OCI-LY1 (cell line): ENCODE results near the gene NSG1.

Experiments used
- H2AFZ ChIP-seq: fragments of 200-600 bp; sonication (generic), shearing (Covaris generic); 2 replicates; pipeline ENCODE4 v1.6.0; 2014; ENCODE audit warnings: antibody characterized with exemption, mild to moderate bottlenecking, low read length
- H3F3A ChIP-seq: fragments of 200-600 bp; sonication (generic), shearing (Covaris generic); 2 replicates; pipeline ENCODE4 v1.6.0; 2014; ENCODE audit warnings: mild to moderate bottlenecking, antibody characterized with exemption, low read length, moderate library complexity; ENCODE audit not compliant: insufficient read depth
- H3K27ac ChIP-seq: fragments of 200-600 bp; sonication (generic); 2 replicates; pipeline ENCODE4 v1.5.1; 2014; ENCODE audit warnings: low read length, mixed run types, mild to moderate bottlenecking, low read depth; ENCODE audit not compliant: poor library complexity, severe bottlenecking
- H3K27me3 ChIP-seq: fragments of 200-600 bp; sonication (generic); 2 replicates; pipeline ENCODE4 v1.6.0; 2014; ENCODE audit warnings: antibody characterized with exemption, mild to moderate bottlenecking, low read length, moderate library complexity; ENCODE audit not compliant: insufficient read depth
- H3K36me3 ChIP-seq: fragments of 200-600 bp; sonication (generic); 2 replicates; pipeline ENCODE4 v1.6.1; 2014; ENCODE audit warnings: mild to moderate bottlenecking, antibody characterized with exemption, low read length, moderate library complexity, mixed read lengths; ENCODE audit not compliant: insufficient read depth
- H3K4me1 ChIP-seq: fragments of 200-600 bp; sonication (generic); 2 replicates; pipeline ENCODE4 v1.5.1; 2014; ENCODE audit warnings: mild to moderate bottlenecking, low read length, moderate library complexity; ENCODE audit not compliant: insufficient read depth, severe bottlenecking
- H3K4me2 ChIP-seq: fragments of 200-600 bp; sonication (generic), shearing (Covaris generic); 2 replicates; pipeline ENCODE4 v1.6.1; 2014; ENCODE audit warnings: low read length
- H3K4me3 ChIP-seq: fragments of 200-600 bp; sonication (generic); 2 replicates; pipeline ENCODE4 v1.5.1; 2014; ENCODE audit warnings: low read length, low read depth, mild to moderate bottlenecking, mixed read lengths; ENCODE audit not compliant: poor library complexity, severe bottlenecking
- H3K79me2 ChIP-seq: fragments of 200-600 bp; shearing (Covaris generic); 2 replicates; pipeline ENCODE4 v1.6.1; 2016; ENCODE audit warnings: mixed run types, low read length, mixed read lengths; ENCODE audit not compliant: insufficient read depth
- H3K9ac ChIP-seq: fragments of 200-600 bp; sonication (generic), shearing (Covaris generic); 2 replicates; pipeline ENCODE4 v1.6.1; 2014; ENCODE audit warnings: mild to moderate bottlenecking, low read length, mixed read lengths
- H3K9me2 ChIP-seq: fragments of 200-600 bp; sonication (generic), shearing (Covaris generic); 2 replicates; pipeline ENCODE4 v1.6.1; 2014; ENCODE audit warnings: low read depth, mild to moderate bottlenecking, low read length, mixed read lengths
- H3K9me3 ChIP-seq: fragments of 200-600 bp; shearing (Covaris generic); 2 replicates; pipeline ENCODE4 v1.6.1; 2014; ENCODE audit warnings: low read length, mixed read lengths
- H4K20me1 ChIP-seq: fragments of 200-600 bp; sonication (generic), shearing (Covaris generic); 2 replicates; pipeline ENCODE4 v1.6.0; 2016; ENCODE audit warnings: mild to moderate bottlenecking, low read length; ENCODE audit not compliant: insufficient read depth
- EZH2 ChIP-seq: fragments of 200-600 bp; sonication (generic), shearing (Covaris generic); IDR thresholded peaks from 2 replicates; pipeline ENCODE4 v1.8.0; 2017; ENCODE audit warnings: borderline replicate concordance, mixed run types, mild to moderate bottlenecking, antibody characterized with exemption, low read length, moderate library complexity, mixed read lengths
- TF ChIP-seq, protein P1 (sequence below): fragments of 200-600 bp; sonication (generic), shearing (Covaris generic); IDR thresholded peaks from 2 replicates; pipeline ENCODE4 v1.5.1; 2017; ENCODE audit warnings: mild to moderate bottlenecking, antibody characterized with exemption, low read length, moderate library complexity, mixed read lengths

NSG1 gene

DNA sequence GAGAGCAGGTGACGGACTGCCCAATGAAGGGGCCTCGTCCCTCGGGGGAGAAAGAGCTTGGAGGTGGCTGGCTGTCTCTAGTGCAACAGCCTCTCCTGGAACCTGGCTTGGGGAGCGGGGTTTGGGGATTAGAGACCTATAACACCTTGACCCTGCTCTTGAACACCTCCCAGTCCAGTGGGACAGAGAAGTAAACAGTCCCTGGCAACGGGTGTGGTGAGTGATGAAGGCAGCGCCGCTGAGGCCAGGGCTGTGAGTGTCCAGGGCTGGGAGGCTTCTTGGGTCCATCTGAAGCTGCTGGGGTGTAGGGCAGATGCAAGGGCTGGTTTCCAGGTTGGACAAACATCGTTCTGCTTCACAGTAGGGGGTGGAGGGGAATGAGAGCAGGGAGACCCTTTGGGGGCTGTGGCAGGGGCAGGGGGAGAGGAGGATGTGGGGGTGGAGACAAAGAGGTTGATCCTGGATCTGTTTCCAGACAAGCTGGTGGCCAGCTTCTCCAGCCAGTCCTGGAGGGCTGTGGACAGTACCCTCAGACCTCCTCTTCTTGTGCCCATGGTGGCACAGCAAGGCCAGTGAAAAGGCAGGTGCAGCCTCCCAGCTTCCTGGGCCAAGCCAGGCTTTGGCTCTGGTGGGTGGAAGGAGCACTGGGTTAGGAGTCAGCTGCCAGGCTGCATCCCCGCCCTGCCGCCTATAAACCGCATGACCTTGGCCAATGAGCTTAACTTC lies 3.8 kb downstream of the NSG1 start:
- Histone ChIP-seq H3K4me1 (peaks cover 42% of the 10 kb centered on the region), H2AFZ (no peak overlapping the region), H3K9ac (no peak overlapping the region), H3K27ac (no peak overlapping the region), H3K36me3 (peaks cover 63% of the 10 kb centered on the region), H3K27me3 (no peaks in the 10 kb centered on the region), H3K79me2 (no peaks in the 10 kb centered on the region), H3K9me3 (no peaks in the 10 kb centered on the region), H3K4me2 (no peak overlapping the region), H4K20me1 (no peaks in the 10 kb centered on the region), H3K9me2 (no peaks in the 10 kb centered on the region), H3K4me3 (no peak overlapping the region), H3F3A (no peaks in the 10 kb centered on the region)
- TF ChIP-seq, protein P1, sequence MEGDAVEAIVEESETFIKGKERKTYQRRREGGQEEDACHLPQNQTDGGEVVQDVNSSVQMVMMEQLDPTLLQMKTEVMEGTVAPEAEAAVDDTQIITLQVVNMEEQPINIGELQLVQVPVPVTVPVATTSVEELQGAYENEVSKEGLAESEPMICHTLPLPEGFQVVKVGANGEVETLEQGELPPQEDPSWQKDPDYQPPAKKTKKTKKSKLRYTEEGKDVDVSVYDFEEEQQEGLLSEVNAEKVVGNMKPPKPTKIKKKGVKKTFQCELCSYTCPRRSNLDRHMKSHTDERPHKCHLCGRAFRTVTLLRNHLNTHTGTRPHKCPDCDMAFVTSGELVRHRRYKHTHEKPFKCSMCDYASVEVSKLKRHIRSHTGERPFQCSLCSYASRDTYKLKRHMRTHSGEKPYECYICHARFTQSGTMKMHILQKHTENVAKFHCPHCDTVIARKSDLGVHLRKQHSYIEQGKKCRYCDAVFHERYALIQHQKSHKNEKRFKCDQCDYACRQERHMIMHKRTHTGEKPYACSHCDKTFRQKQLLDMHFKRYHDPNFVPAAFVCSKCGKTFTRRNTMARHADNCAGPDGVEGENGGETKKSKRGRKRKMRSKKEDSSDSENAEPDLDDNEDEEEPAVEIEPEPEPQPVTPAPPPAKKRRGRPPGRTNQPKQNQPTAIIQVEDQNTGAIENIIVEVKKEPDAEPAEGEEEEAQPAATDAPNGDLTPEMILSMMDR: no peak
- TF ChIP-seq EZH2: no peak

DNA sequence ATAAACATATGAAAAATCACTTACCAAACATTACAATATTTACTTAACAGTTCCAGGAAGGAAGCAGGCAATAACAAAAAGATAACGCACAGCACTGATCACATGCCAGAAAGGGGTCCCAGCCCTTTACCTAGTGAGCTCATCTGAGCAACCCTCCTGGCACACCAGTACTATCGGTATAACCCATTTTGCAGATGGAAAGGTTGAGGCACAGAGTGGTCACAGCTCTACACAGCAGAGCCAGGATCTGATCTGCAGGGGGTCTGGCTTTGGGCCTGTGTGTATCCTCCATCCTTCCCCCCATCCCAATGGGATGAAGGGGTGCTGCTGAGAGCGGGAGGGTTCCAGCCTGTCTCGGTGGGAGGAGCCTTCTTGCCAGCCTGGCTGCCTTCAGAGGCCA lies 5.0 kb downstream of the NSG1 start:
- Histone ChIP-seq H3K27ac (no peak overlapping the region), H3K36me3 (peaks cover 69% of the 10 kb centered on the region), H3F3A (no peaks in the 10 kb centered on the region), H3K4me2 (no peak overlapping the region), H3K9me2 (no peaks in the 10 kb centered on the region), H3K27me3 (no peaks in the 10 kb centered on the region), H3K9me3 (no peaks in the 10 kb centered on the region), H3K9ac (no peak overlapping the region), H2AFZ (no peak overlapping the region), H3K79me2 (no peaks in the 10 kb centered on the region), H4K20me1 (no peaks in the 10 kb centered on the region), H3K4me1 (peaks cover 49% of the 10 kb centered on the region), H3K4me3 (no peak overlapping the region)
- TF ChIP-seq, protein P1: no peak
- no peak for TF ChIP-seq EZH2

DNA sequence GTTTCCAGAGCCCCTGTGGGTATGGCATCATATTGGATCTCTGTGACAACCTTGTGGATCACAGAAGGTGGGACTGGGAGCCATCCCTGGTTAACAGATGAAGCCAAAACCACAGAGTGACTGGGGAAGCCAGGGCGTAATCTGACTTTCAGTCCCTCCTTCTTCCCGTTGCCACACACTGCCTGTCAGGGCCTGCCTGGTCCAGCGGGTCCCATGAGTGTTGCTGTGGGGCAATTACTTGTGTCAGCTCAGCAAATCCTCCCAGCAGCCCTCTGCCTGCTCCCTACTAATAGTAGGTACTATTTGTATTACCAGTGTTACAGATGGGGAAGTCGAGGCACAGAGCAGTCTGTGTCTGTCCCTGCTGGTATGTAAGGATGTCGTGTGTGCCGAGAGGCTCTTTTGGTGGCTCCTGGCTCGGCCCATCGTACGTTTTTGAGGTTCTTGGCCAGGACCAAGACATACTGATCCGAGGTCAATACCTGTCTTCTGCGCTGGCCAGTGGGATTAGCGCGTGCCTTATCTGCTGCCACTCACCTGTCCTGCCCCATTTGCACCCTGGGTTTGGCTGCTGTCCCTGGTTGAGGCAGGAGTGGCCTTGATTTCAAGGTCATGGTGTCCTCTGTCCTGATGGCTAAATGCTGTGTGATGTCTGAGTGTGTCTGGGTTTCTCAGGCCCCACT lies 5.7 kb downstream of the NSG1 start:
- Histone ChIP-seq H3K27ac (no peak overlapping the region), H3K27me3 (no peaks in the 10 kb centered on the region), H3K79me2 (0 out of 2 replicates have a peak, but pooled peaks cover 3% of the 10 kb centered on the region), H3K4me2 (no peak overlapping the region), H3K9me2 (no peaks in the 10 kb centered on the region), H4K20me1 (no peaks in the 10 kb centered on the region), H3K4me3 (no peak overlapping the region), H3K36me3 (peaks cover 77% of the 10 kb centered on the region), H3K9ac (no peak overlapping the region), H3F3A (no peaks in the 10 kb centered on the region), H3K9me3 (no peaks in the 10 kb centered on the region), H3K4me1 (peaks cover 53% of the 10 kb centered on the region), H2AFZ (no peak overlapping the region)
- TF ChIP-seq EZH2: no peak
- TF ChIP-seq, protein P1: no peak
